ENCODE results near the gene GPR156.

DNA sequence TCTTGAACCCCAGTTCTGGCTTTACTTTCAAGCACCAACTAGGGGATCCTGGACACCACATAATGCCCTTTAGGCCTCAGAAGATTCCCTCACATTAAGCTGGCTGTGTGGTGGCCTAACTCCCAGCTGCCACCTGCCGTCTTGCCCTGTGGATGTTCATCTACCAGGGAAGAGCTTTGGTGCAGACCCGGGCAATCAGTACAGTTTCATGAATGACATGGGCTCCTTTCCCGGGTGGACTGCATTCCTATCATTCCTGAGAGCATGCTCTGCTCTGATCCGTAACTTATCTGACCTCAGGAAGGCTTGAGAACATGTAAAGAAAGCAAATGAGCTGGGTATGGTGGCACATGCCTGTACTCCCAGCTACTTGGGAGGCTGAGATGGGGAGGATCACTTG, 140.8 kb downstream of the GPR156 start:
- TF ChIP-seq SUZ12 (IDR thresholded peaks at IDR 0.05), result no peak
- TF ChIP-seq, protein P1, sequence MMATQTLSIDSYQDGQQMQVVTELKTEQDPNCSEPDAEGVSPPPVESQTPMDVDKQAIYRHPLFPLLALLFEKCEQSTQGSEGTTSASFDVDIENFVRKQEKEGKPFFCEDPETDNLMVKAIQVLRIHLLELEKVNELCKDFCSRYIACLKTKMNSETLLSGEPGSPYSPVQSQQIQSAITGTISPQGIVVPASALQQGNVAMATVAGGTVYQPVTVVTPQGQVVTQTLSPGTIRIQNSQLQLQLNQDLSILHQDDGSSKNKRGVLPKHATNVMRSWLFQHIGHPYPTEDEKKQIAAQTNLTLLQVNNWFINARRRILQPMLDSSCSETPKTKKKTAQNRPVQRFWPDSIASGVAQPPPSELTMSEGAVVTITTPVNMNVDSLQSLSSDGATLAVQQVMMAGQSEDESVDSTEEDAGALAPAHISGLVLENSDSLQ (IDR thresholded peaks at IDR 0.05), result no peak
- no peak for TF ChIP-seq SP1 (IDR thresholded peaks at IDR 0.05)
- TF ChIP-seq FOXK2 (IDR thresholded peaks at IDR 0.05), result no peak
- no peak for TF ChIP-seq NFRKB (IDR thresholded peaks at IDR 0.05)
- TF ChIP-seq BHLHE40 (IDR thresholded peaks at IDR 0.05; ENCODE audit: borderline replicate concordance), result no peak
- no peak for TF ChIP-seq FOXA1 (IDR thresholded peaks at IDR 0.05)
- TF ChIP-seq FOXM1 (IDR thresholded peaks at IDR 0.05; ENCODE audit: borderline replicate concordance), result no peak
- TF ChIP-seq ELF4 (IDR thresholded peaks at IDR 0.05), result no peak
- TF ChIP-seq TARDBP (IDR thresholded peaks at IDR 0.05), result no peak
- no peak for TF ChIP-seq ZNF384 (IDR thresholded peaks at IDR 0.05)
- no peak for TF ChIP-seq L3MBTL2 (conservative IDR thresholded peaks at IDR 0.05)
- no peak for TF ChIP-seq HDGF (IDR thresholded peaks at IDR 0.05; ENCODE audit: borderline replicate concordance)
- TF ChIP-seq LEF1 (IDR thresholded peaks at IDR 0.05; ENCODE audit: borderline replicate concordance), result no peak

Data from HEK293T (cell line).